NCI-H82 (cell line): ENCODE measurements around the gene TBCEL.
"Not testable (repeated sequence)": the region's sequence is repeated elsewhere in the genome, so short reads cannot be mapped to it uniquely, and the experiment has no call there.

Experiments
- DNase-seq: peaks from one replicate; lab custom pipeline; 2025; lab: John Stamatoyannopoulos, UW

The TBCEL gene, protein sequence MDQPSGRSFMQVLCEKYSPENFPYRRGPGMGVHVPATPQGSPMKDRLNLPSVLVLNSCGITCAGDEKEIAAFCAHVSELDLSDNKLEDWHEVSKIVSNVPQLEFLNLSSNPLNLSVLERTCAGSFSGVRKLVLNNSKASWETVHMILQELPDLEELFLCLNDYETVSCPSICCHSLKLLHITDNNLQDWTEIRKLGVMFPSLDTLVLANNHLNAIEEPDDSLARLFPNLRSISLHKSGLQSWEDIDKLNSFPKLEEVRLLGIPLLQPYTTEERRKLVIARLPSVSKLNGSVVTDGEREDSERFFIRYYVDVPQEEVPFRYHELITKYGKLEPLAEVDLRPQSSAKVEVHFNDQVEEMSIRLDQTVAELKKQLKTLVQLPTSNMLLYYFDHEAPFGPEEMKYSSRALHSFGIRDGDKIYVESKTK

DNA sequence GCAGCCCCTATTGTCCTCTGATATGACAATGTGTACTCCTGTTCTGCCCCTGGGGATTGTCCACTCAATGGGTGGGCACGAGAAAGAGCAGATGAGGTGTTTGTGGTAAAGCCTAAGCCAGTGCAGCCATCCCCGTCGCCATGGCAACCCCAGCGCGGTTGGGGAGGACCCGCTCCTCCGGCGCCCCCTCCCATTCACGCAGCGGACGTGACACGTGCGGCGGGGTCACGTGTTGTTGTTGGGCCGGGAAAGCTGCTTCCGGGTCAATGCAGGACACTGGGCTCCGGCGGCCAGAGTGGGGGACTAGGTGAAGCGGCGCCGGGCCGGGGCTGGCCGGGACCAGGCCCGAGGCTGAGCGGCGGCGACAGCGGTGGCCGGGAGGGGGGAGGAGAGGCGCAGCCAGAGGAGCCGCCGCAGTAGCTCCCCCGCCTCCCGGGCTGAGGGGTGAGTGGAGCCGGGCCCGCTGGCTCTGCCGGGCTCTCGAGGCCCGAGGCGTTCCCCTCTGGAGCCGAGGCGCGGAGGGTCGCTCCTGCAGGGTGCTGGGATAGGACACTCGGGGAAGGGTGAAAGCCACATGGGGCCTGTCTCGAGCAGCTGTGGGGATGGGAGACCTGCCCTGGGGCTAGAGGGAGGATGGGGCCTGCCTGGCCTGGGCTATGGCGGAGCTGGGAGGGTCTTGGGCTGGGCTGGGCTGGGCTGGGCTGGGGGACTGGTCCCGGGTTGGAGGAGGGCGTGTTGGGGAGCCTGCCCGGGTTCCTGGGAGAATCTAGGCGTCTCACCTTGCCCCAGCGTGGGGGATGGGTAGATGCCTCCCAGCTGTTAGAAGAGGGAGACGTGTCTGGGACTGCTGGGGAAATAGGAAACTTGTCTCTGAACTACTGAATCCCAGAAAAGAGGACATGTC is at the start of gene TBCEL:
TBCEL (plus strand) TSS at position 255 of the 904 bp plus-strand sequence. CDS start 21,589 bp downstream, outside the sequence.
- peak; percentile 93 for DNase-seq

DNA sequence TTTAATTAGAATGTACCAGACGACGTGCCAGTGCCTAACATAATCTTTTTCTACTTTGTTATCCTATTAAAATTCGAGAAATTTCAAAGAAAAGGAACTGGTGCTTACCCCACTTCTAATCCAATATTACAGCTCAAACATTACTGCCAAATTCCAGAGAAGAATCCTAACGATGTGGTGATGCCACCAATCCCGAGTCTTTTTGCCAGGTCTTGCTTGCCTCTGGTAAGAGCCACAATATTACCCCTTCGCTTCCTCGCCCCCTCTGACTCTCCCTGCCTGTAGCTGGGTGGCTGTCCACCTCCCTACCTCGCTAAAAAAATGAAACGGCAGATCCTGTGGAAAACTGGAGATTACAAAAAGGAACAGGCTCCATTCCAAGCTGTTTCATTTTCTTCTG is 49.4 kb upstream of the TBCEL start:
- DNase-seq: no peak

DNA sequence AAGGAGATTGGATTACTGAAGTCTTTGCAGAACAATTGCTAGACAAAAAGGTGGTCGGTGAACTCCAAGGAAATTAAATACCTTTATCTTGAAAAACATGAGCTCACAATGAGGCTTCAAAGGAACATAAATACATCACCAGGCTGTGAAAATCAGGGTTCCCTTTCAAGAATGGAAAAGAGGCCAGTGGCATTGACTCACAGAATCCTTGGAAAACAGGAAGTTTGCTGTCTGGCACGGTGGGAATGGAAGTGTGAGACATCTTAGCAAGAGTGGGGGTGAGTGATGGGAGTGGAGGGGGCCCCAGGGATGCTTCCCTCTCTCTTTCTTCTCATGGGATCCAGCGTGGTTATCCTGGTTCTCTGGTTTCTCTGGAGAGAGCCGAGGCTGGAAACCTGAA is 48.9 kb upstream of the TBCEL start:
- DNase-seq: no peak

DNA sequence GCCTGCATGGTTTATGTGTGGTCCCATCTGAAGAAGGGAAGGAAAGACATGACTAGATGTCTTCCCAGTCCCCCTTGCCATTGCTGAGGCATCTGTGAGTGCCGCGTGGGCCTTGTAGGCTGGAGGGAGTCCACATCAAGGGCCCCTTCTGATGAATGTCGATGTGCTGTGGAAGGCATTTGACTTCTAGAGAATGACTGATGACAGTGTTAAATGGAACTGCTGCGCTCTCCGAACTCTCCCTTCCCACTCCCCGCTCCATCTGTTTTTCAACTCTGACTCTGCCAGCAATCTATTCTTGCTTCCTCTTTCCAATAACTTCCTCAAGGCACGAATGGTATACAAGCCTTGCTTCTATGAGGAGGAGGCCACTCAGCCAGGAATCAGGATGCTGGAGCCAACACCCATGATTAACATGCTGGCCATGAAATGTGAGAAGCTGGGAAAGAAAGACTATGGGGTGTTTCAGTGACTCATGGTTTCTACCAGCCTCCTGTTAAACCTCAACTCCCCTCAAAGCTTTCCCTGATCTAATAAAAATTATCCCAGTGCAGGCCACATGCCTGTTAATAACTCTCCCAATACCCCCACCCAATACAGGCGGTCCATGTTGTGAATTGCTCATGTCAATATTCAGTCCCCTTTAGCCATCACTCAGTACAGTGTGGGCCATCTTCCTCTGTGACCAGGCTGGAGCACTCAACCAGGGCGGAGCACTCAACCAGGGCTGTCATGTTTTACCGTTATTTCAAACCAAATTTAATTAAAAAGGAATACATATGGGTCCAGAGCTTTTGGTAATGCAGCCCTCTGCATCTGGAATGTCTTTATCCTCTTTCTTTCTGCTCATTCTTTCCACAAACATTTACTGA is 46.4 kb upstream of the TBCEL start:
- DNase-seq: no peak

DNA sequence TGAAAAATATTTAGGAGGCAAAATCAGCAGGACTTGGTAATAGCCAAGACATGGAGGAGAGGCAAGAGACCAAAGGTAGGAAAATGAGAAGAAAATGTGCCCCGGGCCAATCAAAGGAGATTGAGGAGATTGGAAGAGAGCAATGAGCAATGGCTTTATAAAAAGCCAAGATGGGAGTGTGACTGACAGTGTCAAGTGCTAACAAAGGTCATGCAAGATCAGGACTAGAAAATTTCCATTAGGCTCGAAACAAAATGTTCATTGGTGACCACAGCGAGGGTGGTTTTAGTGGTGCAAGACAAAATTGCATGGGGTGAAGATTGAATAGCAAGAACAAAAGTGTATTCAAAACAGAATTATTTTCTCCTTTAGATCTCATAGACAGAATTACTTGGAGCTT is 45.2 kb upstream of the TBCEL start:
- no peak for DNase-seq

DNA sequence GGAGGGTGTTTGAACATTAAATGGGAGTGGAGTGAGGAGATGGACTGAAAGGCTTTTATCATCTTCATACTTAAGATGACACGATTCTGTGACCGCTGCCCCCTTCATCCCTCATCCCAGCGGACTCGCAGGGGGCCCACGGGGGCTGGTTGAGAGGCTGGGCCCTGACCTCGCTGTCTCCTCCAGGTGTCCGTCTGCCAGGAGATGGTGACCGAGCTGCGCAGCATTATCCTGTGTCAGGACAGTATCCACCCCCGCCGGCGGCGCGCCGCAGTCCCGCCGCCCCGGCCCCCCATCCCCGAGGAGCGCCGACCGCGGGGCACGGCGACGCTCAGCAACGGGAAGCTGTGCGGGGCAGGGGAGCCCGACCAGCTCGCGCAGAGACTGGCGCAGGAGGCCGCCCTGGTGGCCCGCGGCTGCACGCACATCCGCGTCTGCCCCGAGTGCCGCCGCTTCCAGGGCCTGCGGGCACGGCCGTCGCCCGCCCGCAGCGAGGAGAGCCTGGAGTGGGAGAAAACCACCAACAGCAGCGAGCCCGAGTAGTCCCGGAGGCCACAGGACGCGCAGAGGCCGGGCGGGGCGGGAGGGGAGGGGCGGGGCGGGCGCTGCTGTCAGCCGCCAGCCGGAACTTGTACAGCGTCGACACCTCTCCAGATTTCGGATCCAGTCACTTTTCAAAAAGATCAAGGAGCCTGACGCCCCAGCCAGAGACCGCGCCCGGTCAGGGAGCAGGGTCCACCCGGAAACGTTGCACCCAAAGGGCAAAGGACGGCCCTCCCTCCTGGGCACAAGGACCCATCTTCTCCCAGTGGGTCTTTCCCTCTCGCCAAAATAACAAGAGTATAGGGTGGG is 38.0 kb upstream of the TBCEL start:
- DNase-seq: peak; percentile 62

DNA sequence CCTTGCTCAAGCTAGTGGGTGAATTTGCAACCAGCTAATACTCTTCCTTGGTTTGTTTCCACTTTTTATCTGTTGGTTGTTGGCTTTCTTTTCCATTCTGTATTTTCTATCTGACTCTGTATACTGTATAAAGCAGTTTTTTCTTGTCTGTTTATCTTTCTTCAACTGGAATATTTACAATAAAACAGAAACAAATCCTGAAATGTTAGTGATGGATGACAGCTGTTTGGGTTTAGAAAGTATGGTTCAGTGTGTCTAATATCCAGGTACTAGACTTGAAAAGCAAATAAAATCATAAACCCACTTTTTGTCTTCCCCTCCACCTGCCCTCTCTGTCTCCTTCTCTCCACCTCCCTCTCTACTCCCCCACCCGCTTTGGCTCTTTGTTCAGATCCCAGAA is 35.3 kb upstream of the TBCEL start:
- DNase-seq: no peak

DNA sequence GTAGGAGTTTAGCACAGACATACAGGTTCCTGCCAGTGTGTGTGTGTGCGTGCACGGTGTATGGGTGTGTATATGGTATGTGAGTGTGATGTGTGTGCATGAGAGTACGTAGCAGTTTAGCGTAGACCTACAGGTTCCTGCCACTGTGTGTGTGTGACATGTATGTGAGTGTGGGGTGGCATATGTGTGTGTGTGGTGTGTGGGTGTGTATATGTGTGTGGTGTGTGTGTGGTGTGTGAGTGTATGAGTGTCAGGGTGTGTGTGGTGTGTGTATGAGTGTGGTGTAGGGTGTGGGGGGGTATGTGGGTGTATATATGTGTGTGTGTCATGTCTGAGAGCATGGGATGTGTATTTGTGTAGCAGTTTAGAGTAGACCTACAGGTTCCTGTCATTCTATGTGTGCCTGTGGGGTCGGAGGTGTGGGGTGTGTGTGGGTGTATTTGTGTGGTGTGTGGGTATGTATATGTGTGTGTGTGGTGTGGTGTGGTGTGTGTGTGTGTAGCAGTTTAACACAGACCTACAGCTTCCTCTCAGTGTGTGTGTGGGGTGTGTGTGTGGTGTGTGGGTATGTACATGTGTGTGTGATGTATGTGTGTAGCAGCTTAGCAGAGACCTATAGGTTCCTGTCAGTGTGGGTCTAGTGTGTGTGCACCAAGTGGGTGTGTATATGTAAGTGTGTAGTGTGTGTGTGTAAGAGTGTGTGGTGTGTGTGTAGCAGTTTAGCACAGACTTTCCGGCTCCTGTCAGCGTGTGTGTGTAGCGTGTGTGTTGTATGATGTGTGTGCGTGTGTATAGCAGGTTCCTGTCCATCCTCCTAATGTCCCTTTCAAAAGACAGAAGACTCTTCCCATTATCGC is 31.8 kb upstream of the TBCEL start:
- DNase-seq: no peak

DNA sequence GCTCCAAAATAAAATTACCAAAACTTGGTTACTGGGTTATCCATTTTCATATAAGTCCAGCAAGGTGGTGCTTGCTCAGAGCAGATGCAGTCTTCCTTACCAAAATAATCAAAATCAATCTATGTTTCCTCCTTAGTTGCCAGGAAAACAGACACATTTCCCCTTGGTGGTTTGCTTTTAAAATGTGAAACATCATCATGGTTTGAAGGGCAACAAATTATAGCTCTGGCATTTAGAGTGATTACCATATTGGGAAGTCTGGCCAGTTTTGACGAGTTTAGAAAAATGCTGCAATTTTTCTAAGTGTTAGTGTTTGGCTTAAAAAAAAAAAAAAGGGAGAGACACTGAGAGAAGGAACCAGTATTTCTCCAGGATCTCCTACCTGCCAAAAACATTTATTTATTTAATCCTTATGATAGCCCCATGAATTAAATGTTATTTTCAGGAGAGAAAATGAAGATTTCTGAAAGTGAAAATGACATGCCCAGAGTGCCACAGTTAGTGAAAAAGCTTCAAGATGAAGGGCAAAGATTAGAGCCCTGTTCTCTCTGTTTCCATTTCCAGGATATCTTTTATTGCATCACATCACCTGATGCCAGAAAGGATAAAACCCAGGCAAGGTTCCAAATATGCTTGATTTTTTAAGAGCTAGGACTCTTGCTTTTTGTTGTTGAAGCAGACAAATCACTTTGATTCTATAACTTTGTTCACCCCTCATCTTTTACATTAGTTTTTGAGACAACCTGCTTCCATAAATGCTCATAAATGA is 29.6 kb upstream of the TBCEL start:
- DNase-seq: no peak

DNA sequence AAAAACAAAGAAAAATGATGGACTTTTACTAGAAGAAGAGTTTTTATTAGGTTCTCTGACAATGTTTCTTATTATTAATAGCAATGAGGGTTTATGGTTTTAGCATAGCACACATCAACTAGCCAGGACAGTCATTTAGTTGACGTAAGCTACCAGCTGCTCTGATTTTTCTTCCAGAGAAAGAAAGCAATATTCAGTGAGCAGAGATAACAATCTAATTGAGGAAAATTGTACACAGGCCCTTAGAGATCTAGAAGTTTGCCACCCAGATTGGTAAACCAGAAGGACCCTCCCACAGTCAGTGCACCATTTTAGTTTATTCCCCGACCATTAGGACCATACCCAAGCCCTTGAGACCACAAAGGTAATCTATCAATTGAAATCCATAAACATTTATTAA is 28.7 kb upstream of the TBCEL start:
- DNase-seq: no peak

DNA sequence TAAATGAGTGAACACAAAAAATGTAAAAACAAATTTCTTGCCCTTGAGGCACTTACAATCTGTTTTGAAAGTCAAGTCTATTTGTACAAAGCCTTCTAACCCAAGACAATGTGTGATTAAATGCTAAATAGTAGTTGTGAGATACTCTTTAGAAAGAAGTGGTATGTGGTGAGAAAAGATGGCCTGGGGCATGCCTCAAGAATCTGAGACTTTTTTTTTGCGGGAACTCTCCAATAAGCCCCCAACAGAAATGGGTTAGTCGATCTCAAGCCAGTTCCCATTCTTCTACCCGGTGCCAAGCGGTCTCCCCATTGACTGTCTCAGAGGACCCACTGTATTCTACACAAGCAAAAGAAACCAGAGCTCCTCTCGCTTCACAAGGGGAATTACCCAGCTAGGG is 26.9 kb upstream of the TBCEL start:
- DNase-seq: no peak

DNA sequence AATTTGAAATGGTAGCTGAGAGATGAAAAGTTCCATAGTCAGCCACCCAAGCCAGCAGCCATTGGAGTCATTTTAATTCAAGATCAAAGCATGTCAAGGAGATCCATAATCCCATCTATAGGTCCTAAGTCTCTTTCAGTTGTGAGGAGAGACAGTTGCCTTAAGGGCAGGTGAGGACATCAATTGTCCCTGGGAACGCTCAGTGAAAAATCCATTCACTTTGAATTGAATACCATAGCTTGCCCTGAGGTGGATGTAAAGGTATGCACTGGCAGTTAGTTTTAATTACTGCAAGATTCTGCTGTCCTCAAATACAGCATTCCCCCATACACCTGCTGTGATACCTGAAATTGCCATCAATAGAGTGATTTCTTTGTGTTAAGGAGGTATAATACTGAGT is 25.3 kb upstream of the TBCEL start:
- DNase-seq: no peak

DNA sequence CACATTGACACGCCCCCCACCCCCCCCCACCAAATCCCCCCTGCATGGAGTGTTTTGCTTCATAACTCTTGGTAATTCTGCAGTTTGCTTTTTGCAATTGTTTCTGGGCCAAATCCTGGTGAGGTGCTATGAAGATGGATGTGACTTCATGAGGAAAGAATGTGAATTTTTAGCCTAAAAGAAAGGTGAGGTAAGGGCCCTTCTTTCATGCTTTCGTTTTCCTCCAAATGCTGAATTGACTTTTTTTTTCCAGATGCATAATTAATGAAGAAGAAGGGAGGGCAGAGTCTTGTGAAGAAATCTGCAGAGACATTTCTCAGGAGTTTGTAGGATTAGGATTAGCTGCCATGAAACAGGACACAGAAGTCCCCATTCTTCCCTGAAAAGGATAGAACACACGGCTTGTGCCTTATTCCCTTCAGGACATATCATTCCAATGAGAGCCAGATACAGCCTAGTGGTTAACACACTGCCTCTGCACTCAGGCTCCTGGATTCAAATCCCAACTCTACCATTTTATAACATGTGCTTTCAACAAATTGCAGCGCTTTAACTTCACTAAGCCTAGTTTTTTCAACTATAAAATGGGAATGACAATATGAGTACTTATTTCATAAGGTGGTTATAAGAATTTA is 19.6 kb upstream of the TBCEL start:
- DNase-seq: no peak

DNA sequence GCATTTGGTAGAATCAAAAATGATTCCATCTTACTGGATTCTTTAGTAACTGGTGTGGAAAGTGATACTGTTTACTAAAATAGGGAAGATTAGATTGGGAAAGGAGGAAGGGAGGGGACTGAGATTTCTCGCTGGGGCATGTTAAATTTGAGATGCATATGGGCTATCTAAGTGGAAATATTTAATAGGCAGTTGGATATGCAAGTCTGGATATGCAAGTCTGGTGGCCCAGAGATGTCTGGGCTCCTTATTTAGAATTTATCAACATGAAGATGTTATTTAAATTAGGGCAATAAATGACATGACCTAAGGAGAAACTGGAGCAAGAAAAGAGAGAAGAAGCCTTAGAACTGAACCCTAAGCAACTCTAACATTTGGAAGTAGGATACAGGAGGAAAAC is 17.0 kb upstream of the TBCEL start:
- DNase-seq: no peak

DNA sequence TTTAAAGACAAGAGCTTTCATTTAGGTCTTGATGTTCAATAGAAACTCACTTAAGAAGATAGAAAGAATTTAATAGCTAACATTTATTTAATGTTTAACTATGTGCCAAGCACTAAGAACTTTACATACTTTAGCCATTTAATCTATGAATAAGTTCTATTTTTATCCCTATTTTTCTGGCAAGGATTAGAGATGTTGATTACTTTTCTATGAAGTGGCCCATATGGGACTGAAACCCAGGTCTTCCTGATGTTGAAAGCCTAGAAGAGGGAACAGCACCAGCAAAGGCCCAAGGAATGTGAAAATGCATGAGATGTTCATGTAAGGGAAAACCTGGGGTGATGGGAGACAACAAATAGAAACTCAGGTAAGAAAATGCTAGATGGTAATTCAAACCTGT is 15.4 kb upstream of the TBCEL start:
- DNase-seq: no peak

DNA sequence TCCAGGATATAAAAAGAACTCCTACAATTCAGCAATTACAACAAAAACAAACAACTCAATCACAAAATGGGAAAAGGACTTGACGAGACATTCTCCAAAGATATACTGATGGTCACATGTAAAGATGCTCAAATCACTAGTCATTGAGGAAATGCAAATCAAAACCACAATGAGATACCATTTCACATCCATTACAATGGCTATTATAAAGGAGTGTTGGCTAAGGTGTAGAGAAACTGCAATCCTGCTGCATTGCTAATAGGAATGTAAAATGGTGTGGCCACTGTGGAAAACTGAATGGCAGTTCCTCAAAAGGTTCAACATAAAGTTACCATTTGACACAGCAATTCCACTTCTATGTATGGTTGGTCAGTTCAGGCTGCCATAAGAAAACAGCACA is 11.8 kb upstream of the TBCEL start:
- DNase-seq: no peak

DNA sequence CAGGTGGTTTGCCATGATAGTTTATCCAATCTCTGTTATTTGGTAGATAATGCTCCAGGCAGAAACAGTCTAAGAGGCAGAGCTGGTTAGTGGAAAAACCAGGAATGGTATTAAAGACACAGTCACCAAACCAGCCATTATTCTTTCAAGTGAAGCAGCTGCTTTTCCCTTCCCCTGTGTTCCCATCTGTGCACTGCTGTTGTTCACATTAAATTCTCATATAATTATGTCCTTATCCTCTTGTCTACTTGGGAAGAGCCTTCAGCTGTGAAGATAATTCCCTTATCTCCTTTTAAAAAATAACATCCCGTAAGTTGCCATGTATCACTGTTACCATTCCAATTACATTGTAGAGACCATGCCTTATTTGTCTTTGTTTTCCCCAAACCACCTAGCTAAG is 5.2 kb upstream of the TBCEL start:
- peak; percentile 81 for DNase-seq

DNA sequence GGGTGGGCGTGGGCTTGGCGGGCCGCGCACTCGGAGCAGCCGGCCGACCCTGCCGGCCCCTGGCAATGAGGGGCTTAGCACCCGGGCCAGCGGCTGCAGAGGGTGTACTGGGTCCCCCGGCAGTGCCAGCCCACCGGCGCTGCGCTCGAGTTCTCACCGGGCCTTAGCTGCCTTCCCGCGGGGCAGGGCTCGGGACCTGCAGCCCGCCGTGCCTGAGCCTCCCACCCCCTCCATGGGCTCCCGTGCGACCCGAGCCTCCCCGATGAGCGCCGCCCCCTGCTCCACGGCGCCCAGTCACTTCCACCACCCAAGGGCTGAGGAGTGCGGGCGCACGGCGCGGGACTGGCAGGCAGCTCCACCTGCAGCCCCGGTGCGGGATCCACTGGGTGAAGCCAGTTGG is 2.2 kb upstream of the TBCEL start:
- DNase-seq: not testable (repeated sequence)

DNA sequence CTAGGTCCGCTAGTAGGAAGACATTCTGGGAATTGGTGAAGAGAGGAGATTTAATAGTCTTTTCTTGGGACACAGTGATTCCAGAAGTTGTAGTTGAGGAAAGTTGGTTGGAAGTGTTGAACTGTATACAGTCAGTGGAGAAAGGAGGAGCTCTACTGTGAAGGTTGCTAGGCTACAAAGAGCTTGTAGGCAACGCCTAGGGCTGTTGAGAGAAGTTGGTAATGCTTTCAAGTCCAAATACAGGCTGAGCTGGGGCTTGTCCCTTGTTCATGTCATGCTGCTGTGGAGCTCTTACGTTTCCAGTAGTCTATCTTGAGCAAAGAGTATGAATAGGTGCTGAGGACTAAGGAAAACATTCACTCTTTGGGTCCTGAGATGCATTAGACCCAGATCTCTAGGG is 1.1 kb downstream of the TBCEL start:
- peak; percentile 15 for DNase-seq
